Stimulated activated CD8-positive, alpha-beta memory T cell treated with anti-CD3 and anti-CD28 coated beads, Interleukin-12 subunit alpha, Interleukin-12 subunit beta, amount 100 ng/mL, for 24 hours (primary cell): ENCODE data around the gene RNFT2.
"Not testable (repeated sequence)": the region's sequence is repeated elsewhere in the genome, so short reads cannot be mapped to it uniquely, and the experiment has no call there.

Experiments
- DNase-seq: peaks from one replicate; pipeline ENCODE4 v3.0.0-alpha.2; 2020; ENCODE audit errors: extremely low read depth

Gene RNFT2

DNA sequence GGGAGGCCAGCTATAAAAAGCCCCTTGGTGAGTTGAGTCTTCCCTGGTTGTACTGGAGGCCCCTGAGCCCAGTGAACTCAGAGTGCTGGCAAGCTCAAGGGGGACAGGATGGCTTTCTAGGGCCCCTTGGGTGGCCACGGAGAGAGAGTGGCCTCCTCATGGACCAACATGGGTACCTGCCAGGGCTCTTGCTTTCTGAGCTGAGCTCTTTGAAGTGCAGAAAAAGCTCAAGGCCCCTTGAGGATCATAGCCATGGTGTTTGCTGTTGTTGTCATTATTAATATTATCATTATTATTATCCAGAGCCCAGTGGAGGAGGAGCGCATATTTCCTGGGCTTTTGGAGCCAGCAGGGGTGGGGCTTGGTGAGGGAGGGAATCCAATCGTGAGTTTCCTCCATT lies 6.7 kb downstream of the RNFT2 start:
- no peak for DNase-seq

DNA sequence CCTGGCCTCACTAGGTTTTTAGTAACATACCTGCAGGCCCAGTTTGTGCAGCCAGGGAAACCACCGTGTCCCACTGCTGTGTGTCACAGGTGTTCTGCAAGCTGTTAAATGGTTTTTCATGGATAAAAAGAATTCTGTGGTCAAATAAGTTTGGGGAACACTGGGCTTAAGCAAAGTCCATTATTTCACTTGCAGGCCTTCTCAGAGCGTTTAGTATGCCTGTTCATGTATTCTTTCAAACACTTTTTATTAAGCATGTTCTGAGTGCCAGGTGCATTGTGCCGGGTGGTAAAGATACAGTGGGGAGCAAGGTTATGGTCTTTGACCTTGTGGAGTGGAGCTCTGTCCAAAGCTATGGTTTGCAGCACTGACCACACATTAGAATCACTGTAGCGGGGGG lies 7.4 kb downstream of the RNFT2 start:
- DNase-seq = no peak

DNA sequence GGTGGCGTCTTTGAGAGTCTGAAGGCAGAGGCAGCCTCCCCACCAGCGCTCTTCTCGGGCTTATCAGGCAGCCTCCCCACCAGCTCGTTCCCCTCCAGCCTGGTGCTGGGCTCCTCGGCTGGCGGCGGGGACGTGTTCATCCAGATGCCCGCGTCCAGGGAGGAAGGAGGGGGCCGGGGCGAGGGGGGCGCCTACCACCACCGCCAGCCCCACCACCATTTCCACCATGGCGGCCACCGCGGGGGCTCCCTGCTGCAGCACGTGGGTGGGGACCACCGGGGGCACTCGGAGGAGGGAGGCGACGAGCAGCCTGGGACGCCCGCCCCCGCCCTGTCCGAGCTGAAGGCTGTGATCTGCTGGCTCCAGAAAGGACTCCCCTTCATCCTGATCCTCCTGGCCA lies 11.8 kb downstream of the RNFT2 start:
- DNase-seq = no peak

DNA sequence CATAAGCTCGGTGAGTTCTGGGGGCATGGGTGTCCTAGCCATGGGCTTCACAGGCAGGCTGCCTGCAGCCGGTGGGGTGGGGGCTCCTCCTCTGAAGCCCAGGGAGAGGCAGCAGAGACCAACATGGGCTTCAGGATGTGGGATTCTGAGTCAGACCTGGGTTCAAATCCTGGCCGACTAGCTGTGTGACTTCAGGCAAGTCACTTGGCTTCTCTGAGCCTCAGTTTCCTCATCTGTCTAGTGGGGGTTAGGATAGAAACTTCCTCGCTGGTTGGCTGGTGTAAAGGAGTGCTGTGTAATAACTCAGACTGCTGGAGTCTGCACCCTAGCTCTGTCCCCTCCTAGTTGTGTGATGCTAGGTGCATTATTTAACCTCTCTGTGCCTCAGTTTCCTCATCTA lies 12.2 kb downstream of the RNFT2 start:
- DNase-seq = no peak

DNA sequence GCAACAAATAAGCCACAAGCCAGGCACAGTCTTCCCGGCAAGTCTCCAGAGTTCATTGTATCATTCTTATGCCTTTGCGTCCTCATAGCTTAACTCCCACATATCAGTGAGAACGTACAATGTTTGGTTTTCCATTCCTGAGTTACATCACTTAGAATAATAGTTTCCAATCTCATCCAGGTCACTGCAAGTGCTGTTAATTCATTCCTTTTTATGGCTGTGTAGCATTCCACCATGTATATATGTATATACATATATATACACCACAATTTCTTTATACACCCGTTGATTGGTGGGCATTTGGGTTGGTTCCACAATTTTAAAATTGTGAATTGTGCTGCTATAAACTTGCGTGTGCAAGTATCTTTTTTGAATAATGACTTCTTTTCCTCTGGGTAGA lies 16.0 kb downstream of the RNFT2 start:
- DNase-seq = not testable (repeated sequence)

DNA sequence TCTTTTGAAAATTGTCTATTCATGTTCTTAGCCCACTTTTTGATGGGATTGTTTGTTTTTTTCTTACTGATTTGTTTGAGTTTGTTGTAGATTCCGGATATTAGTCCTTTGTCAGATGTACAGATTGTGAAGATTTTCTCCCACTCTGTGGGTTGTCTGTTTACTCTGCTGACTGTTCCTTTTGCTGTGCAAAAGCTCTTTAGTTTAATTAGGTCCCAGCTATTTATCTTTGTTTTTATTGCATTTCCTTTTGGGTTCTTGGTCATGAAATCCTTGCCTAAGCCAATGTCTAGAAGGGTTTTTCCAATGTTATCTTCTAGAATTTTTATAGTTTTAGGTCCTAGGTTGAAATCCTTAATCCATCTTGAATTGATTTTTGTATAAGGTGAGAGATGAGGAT lies 16.7 kb downstream of the RNFT2 start:
- DNase-seq = not testable (repeated sequence)

DNA sequence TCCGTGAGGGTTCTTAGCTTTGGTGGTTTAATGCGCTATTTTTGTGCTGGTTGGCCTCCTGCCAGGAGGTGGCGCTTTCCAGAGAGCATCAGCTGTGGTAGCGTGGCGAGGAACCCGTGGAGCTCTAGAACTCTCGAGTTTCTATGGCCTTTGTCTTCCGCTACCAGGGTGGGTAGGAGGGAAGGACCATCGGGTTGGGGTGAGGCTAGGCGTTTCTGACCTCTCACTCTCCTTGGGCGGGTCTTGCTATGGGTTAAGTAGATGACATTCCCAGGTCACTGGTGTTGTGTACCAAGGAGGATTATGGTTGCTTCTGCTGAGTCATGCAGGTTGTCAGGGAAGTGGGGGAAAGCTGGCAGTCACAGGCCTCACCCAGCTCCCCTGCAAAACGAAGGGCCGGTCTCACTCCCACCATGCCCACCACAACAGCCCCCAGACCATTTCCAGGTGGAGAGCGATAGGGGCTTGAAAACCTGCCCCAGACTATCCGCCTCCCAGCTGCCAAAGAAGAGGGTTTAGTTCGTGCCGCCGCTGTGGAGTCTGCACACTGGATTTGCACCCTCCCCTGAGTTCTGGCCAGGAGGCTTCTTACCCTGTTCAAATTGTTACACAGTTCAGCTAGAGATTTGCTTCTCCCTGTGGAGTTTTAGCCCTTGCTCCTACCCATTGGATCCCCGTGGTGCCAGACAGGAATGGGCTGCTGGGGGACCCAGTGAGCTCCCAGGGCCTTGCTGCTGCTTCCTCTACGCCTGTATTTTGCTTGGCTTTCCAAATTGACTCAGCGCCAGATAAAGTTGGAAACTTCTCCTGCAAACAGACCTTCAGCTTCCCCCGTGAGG lies 21.9 kb downstream of the RNFT2 start:
- DNase-seq = no peak

DNA sequence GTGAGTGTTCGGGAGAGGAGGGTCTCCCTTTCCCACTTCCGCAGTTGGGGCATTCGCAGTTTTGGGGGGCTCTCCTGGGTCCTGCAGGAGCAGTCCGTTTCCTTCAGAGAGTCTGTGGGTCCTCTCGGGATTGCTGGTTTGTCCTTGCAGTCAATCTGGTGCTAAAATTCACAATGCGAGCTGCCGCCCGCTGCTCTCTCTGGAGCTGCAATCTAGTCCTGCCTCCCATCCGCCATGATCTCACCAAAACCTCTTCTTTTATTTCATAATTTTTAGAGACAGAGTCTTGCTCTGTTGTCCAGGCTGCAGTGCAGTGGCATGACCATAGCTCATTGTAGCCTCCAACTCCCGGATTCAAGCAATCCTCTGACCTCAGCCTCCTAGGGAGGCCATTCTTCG lies 22.5 kb downstream of the RNFT2 start:
- no peak for DNase-seq

DNA sequence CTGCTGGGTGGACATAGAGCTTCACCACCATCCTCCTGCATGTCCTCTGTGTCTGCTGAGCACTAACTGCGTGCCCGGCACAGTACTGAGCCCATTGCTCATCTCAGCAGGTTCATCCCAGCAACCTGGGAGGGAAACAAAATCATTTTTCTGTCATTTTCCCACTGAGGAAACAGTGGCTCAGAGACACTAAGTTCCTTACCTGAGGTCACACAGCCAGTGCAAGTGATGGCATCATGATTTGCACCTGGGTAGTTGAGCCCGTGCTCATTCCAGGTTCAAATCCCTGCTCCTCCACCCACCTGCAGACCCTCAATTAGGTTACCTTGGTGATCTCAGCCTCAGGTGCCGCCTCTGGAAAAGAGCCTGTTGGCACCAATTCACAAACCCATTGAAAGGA lies 23.4 kb downstream of the RNFT2 start:
- DNase-seq = no peak

DNA sequence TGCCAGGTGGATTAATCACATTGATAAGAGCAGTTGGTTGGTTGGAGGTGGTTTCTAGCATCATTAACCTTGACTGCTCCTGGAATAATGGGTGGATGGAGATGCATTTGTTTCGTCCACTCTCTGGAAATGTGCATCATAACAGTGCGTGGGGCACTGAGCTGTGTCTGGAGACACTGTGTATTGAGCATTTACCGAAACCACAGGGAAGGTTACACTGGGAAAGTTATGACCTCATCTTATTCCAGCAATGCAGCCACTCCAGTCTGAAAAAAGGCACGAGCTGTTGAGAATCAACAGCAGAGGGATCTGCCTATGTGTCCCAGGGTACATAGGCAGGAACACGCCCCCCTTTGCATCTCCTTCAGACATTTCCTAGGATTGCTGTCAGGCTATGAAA lies 27.2 kb downstream of the RNFT2 start:
- no peak for DNase-seq

DNA sequence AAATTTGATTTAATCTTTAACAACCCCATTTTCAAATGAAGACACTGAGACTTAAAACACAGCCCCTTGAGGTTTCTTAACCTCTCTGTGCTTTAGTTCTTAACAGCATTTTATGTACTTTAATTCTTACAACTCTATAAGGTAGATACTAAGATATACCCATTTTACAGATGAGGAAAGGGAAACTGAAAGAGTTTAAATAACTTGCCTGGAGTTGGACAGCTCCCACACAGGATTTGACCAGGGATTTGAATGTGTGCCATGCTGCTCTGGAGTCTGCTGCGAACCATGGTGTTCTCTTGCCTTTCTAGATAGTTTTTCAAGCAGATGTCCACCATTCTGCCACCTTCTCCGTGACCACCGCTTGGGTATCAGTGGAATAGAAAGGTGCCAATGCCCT lies 28.2 kb downstream of the RNFT2 start:
- DNase-seq = no peak

DNA sequence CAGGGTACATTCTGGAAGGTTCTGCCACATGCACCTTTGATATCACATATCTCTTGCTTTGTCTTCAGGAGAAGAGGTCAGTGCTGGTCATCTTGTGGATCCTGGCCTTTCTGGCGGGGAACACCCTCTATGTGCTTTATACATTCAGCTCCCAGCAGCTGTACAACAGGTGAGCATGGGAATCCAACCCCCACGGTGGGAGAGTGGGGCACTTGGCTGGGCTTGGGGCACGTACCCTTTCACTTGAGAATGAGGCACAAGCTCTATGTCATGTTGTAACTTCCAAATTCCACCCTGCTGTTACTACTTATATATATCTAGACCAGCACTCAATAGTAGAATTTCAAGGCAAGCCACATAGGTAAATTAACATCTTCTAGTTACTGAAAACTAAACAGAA lies 28.6 kb downstream of the RNFT2 start:
- DNase-seq = no peak

DNA sequence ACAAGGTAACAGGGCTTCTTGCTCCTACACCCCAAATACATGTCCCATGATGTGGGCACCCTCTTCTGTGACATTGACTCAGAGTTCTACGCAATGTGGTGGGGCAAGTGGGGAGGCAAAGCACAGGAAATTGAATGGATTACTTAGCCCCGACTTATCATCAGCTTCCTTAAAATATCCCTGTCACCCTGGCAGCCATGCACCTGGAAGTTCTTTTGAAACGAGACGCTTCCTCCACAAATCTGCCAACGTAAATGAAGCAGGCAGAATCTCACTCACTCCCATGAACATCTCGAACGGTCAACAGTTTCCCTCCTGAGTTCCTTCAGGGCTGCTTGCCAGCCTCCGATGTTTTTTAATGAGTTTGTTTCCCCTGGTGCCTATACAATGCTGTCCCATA lies 33.5 kb downstream of the RNFT2 start:
- DNase-seq = no peak

DNA sequence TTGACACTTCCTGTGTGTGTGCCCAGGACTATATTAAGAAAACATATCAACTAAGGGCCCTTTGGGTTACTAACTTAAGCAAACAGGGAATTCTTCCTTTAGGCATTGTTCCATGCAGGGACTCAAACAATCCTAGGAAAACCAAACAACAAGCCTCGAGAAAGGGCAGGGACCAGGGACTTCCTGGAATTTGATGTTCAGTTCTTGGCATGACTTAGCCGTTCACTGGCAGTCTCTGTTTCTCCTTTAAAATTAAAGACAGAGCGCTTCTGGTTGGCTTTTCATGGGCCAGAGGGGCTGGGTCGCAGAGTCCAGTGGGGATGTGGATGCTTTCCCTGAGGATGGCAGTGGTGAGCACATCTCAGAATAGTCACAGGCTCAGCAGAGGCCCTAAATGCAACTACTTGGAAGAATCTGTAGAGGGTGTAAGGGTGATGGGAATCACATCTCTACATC lies 35.2 kb downstream of the RNFT2 start:
- DNase-seq = no peak

DNA sequence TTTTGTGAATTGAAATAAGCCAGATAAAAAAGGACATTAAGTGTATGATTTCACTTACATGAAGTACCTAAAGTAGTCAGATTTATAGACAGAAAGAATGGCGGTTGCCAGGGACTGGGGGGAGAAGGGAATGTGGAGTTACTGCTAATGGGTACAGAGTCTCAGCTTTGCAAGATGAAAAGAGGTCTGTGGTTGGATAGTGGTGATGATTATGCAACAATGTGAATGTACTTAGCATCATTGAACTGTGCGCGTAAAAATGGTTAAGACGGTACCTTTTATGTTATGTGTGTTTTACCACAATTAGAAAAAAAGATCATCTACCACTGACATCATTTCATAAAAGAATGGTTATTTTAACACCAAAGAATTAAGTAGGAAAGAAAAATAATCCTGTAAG lies 35.9 kb downstream of the RNFT2 start:
- no peak for DNase-seq

DNA sequence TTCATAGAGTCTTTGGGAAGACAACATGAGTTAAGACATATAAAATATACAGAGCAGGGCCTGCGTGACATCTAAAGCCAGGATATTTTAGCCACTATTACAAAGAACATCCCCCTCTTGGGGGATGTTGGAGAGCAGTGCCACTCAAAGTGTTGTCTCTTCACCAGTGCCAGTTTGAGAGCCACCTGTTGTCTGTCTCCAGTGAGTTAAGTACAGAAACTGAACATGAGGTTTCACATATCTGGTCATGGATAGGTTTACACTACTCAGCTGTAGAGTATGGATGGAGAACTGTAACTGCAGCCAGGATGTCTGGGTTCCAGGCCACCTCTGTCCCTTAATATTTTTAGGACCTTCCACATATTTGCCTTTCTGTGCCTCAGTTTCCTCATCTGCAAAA lies 39.1 kb downstream of the RNFT2 start:
- DNase-seq = no peak

DNA sequence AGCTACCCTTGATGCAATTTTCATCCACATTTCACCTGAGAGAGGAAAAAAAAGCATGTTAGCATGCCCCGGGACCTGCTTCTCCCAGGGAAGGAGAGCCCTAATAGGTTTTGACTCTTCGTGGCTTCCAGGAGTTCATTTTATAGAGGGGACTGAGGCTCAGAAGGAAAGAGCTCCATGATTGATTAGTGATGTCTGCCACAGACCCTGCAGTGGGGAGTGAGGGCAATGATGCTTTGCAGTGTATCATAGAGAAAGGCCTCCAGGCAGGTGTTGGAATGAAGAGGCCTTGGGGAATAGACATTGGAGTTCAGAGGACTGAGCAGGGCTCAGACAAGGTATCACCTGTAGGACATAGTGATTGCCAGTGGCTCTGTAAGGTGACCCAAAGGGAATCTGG lies 41.5 kb downstream of the RNFT2 start:
- no peak for DNase-seq

DNA sequence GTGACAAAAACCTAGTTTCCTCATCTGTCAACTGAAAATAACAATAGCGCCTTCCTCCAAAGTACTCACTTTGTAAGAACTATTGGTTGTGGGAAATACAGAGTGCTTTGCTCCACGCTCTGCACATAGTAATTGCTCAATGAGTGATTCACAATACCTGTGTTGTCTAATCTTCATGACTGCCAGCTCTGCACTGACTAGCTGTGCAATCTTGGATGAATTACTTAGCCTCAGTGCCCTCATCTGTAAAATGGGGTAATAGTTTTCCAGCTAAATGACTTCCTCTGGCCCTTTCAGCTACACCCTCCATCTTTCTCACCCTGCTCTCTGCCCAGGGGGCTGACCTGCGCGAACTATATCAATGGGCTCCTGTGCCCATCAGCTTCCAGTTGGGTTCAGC lies 42.8 kb downstream of the RNFT2 start:
- DNase-seq = no peak

DNA sequence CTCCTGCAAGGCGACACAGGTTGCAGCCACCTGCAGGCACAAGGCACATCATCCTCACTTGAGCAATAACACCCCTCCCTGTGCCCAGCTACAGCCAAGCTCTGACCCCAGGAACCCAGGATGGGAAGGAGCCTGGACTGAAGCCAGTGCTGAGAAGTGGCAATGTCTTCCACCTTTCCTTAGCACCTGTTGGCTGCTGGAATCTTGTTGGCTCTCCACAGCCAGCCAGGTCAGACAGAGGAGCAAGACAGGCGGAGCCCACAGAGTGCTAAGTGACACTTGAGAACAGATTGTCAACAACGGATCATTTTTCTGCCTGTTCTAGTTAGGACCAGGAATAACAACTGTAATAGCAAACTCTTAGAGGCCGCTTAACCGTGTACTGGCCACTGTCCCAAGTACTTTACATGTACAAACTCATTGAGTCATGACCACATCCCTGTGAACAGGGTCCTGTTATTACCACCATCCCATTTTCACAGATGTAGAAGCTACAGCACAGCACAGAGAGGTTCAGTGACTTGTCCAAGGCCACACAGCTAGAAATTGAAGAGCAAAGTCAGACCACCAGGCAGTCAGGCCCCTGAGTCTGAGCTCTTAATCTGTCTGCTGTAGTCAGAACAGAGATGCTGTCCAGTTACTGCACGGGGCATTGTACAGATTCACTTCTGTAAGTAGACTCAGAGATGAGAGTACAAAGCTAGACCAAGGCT lies 45.6 kb downstream of the RNFT2 start:
- DNase-seq = no peak

DNA sequence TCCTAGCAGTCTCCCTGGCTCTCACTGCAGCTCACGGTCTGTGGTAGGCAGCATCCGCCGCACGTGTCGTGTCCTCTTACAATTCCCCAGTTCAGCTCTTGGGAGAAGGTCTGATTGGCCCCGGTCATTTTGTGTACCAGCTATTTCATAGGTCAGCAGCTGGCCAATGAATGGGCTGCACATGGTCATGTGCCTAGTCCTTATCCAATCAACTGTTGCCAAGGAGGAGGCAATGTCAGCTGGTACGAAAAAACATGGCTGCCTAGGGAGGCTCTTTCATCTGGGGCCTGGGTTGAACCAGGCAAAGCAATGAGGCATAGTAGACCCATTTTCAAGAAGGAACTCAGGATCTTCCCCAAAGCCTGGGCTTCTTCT lies 46.1 kb downstream of the RNFT2 start:
- DNase-seq = no peak

DNA sequence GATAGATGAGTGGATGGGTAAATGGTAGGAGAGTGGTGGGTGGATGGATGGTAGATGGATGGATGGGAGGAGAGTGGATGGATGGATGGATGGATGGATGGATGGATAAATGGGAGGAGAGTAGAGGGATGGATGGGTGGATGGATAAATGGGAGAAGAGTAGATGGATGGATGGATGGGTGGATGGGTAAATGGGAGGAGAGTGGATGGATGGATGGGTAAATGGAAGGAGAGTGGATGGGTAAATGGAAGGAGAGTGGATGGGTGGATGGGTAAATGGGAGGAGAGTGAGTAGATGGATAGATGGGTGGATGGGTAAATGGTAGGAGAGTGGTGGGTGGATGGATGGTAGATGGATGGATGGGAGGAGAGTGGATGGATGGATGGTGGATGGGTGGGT lies 51.4 kb downstream of the RNFT2 start:
- DNase-seq = not testable (repeated sequence)

DNA sequence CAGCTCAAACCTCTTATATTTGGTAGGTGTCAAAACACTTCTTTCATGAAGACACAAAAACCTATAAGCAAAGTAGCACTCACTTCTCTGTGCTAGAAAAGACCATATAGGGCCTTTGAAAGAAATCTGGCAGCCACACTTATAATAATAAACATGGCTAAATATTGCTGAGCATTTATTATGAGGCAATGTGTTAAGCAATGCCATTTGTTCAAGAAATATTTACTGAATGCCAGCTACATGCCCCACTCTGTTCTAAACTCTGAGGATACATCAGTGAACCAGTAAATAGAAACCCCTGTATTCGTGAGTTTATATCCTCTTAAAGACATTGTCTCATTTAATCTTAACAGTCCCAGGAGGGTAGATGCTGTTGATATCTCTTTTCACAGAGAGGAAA lies 52.0 kb downstream of the RNFT2 start:
- DNase-seq = no peak

DNA sequence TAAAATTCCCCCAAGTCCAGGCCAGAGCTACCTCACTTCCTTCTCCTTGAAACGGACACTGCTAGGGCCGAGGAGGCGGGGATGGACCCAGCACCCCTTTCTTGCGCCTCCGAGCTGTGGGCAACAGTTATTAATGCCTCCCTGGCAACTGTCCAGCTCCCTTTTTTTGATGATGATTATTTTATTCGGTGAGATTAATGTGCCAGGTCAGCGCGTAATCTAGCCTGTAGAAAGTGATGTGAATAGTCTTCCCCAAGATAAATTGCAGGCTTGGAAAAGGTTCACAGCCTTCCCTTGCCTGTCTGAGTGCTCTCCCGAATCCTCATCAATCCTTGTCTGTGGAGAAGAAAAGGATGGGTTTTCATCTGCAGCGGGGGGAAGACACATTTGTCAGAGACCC lies 54.3 kb downstream of the RNFT2 start:
- no peak for DNase-seq

DNA sequence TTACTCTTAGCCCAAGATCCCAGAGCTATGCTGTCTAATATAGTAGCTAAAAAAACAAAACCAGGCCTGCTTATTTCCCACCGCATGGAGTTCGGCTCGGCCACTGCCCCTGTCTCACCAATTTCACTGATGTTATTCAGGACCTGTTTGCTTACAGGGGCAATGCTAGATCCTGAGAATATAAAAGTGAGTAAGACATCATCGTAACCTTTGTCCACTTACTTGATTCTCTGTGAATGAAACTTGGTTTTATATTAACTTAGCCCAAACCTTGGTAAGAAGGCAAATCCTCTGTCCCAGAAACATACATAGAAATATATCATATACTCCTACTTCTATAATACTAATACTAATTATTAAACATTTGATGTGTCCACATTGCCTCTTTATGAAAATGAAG lies 56.6 kb downstream of the RNFT2 start:
- DNase-seq = no peak
